Vagina (tissue), 2 donors: ENCODE measurements around the gene VTI1A. TPM values are rescaled to one million over a fixed set of nuclear protein-coding genes. Genes with fewer than 3 reads are reported as not detected.

ENCODE experiments used
- DNase-seq, 2 donors: peaks; one replicate each; pipeline ENCODE4 v3.0.0-alpha.2; 2017; ENCODE audit errors: extremely low spot score in 2 of 2
- H3K27ac ChIP-seq: fragments of 200-600 bp; sonication (generic); one replicate; pipeline ENCODE4 v1.5.1; 2019
- H3K27me3 ChIP-seq: fragments of 200-600 bp; sonication (generic); one replicate; pipeline ENCODE4 v1.5.1; 2019
- H3K36me3 ChIP-seq, 2 donors: fragments of 200-600 bp; sonication (generic); one replicate each; pipeline ENCODE4 v1.5.1; 2017 to 2019
- H3K4me1 ChIP-seq: fragments of 200-600 bp; sonication (generic); one replicate; pipeline ENCODE4 v1.5.1; 2019
- H3K4me3 ChIP-seq, 2 donors: fragments of 200-600 bp; sonication (generic); 1 replicate in 1 of 2; 2 replicates in 1 of 2; pipeline ENCODE4 v1.5.1; 2016 to 2019
- H3K9me3 ChIP-seq: fragments of 200-600 bp; sonication (generic); one replicate; pipeline ENCODE4 v1.5.1; 2019
- CTCF ChIP-seq, 3 experiments: fragments of 450-650 bp in 2 of 3; fragments of 200-600 bp in 1 of 3; sonication (generic) in 1 of 3; IDR thresholded peaks; one replicate each; pipeline ENCODE4 v1.5.1; 2017 to 2019; ENCODE audit warnings: antibody characterized with exemption in 3 of 3, mild to moderate bottlenecking in 2 of 3, moderate library complexity in 2 of 3
- POLR2A ChIP-seq, 2 donors: fragments of 450-650 bp; IDR thresholded peaks; one replicate each; pipeline ENCODE4 v1.6.1; 2017; ENCODE audit warnings: antibody characterized with exemption in 2 of 2, mild to moderate bottlenecking in 2 of 2, moderate library complexity in 2 of 2
- POLR2AphosphoS5 ChIP-seq, 2 donors: sonication (generic); formaldehyde crosslinking; IDR thresholded peaks; one replicate each; pipeline ENCODE4 v1.9.0; 2017; ENCODE audit warnings: antibody characterized with exemption in 2 of 2, mild to moderate bottlenecking in 2 of 2, low read depth in 1 of 2; ENCODE audit not compliant: insufficient read depth in 1 of 2
- intact Hi-C: fragments of 100-400 bp; cut with DNase I; formaldehyde crosslinking; loops from one replicate; pipeline ENCODE4 v1.15.1; 2023
- total RNA-seq: library from RNA; depleted of rRNA; stranded (reverse); fragments of >200 nt; gene quantifications from one replicate; pipeline ENCODE4 v1.2.3, GENCODE V29; 2016

The VTI1A gene
- total RNA-seq, 1 donor from 2014 or later: 49.1 TPM

DNA sequence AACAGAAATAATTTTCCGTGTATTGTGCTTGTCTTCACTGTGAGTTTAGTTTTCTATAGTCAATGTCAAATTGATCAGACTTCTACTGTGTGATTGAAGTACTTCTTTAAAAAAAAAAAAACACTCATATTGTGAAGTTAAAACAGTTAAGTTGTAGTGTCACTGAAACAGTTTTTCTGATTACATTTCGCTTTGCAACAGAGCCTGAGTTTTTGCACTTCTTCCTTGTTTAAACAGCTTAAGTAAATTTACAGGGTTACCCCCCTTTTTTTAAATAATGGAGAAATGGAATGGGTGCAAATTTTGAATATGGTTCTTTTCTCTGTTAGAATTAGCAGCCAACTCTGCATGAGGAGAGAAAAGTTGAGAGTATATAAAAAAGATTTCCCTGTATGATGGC lies 117.3 kb downstream of the VTI1A start:
- no peak overlapping the region for H3K4me3 ChIP-seq
- intact Hi-C loops: no loop called here
- no peak for TF ChIP-seq CTCF (IDR thresholded peaks at IDR 0.05)
- TF ChIP-seq POLR2A (IDR thresholded peaks at IDR 0.05): no peak
- TF ChIP-seq POLR2AphosphoS5 (IDR thresholded peaks at IDR 0.05; ENCODE audit: insufficient read depth in 1 of 2, low read depth in 1 of 2): no peak
- no peaks in the 10 kb centered on the region for H3K9me3 ChIP-seq
- no peaks in the 10 kb centered on the region for H3K27me3 ChIP-seq
- H3K4me1 ChIP-seq: no peaks in the 10 kb centered on the region
- no peaks in the 10 kb centered on the region for H3K36me3 ChIP-seq
- H3K27ac ChIP-seq: no peak overlapping the region
- no peak for DNase-seq

DNA sequence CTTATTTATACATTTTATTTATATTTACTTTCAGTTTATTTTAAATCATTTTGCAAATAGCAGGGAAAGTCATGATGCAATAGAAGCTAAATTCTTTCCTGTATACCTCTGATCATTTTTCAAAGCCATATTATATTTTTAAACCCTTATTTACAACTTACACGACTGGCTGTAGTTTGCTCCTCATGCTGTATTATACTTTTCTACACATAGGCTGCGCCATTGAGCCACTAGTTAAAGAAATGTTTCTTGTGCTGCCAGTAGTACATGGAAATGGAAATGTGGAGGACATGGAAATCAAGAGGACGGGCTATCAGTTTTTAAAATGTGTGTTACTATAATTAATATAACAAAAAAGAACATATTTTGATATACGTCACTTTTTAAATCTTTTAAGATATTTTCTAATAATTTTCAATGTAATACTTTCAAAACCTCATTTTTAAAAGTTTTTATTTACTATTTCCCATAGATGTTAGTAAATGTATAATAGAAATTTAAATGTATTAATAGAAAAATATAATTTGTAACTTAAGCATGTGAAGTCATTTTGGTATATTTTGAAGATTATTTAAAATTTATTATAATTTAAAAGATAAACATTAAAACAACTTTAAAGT lies 118.5 kb downstream of the VTI1A start:
- Histone ChIP-seq H3K27me3 (no peaks in the 10 kb centered on the region), H3K27ac (no peak overlapping the region), H3K4me1 (no peaks in the 10 kb centered on the region), H3K4me3 (no peak overlapping the region), H3K36me3 (no peaks in the 10 kb centered on the region), H3K9me3 (no peaks in the 10 kb centered on the region)
- no peak for DNase-seq
- TF ChIP-seq CTCF (IDR thresholded peaks at IDR 0.05) (peak; percentile 21 to 51 (median 27)), POLR2A (IDR thresholded peaks at IDR 0.05) (no peak), POLR2AphosphoS5 (IDR thresholded peaks at IDR 0.05; ENCODE audit: insufficient read depth in 1 of 2, low read depth in 1 of 2) (no peak)
- intact Hi-C loops: no loop called here

DNA sequence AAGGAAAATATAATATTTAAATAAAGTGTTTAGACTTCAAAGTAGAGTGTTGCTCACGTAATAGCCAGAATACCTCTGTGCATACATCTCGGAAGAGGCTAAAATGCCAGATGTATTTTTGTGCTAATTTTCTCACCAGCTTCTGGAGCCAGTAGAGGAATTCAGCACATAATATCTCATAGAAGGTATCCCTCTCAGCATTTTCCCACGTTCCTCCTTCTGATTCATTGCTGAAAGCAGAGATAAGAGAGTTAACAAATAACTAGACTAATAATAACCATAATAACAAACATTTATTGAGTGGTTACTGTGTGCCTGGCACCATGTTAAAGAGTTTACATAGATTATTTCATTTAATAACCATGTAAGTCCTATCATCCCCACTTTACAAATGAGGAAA lies 123.6 kb downstream of the VTI1A start:
- Histone ChIP-seq H3K36me3 (no peaks in the 10 kb centered on the region), H3K27ac (no peak overlapping the region), H3K4me1 (no peaks in the 10 kb centered on the region), H3K4me3 (no peak overlapping the region), H3K9me3 (no peaks in the 10 kb centered on the region), H3K27me3 (no peaks in the 10 kb centered on the region)
- DNase-seq: no peak
- intact Hi-C loops: no loop called here
- no peak for TF ChIP-seq POLR2AphosphoS5 (IDR thresholded peaks at IDR 0.05; ENCODE audit: insufficient read depth in 1 of 2, low read depth in 1 of 2)
- TF ChIP-seq POLR2A (IDR thresholded peaks at IDR 0.05): no peak

DNA sequence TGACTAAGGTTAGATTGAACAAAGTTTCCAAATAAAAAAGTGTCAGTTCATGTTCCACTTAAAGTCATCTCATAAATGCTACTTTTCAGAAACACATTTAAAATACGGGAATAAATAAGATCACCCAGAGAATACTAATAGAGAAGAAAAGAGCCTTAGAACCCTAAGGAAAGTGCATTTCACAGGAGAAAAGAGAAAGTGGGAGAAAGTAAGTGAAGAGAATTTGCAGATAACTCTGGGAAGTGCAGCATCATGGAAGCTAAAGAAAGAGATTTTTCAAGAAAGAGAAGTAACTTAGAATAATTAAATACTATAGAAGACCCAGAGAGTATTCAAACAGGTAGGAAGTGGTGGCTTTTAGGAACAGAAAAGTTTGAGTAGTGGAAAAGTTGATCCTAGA lies 132.6 kb downstream of the VTI1A start:
- Histone ChIP-seq H3K27me3 (no peaks in the 10 kb centered on the region), H3K4me1 (no peaks in the 10 kb centered on the region), H3K9me3 (no peaks in the 10 kb centered on the region), H3K4me3 (no peak overlapping the region), H3K27ac (no peak overlapping the region), H3K36me3 (no peaks in the 10 kb centered on the region)
- no peak for DNase-seq
- intact Hi-C loops: no loop called here
- TF ChIP-seq POLR2A (IDR thresholded peaks at IDR 0.05): no peak
- no peak for TF ChIP-seq POLR2AphosphoS5 (IDR thresholded peaks at IDR 0.05; ENCODE audit: insufficient read depth in 1 of 2, low read depth in 1 of 2)
- no peak for TF ChIP-seq CTCF (IDR thresholded peaks at IDR 0.05)

DNA sequence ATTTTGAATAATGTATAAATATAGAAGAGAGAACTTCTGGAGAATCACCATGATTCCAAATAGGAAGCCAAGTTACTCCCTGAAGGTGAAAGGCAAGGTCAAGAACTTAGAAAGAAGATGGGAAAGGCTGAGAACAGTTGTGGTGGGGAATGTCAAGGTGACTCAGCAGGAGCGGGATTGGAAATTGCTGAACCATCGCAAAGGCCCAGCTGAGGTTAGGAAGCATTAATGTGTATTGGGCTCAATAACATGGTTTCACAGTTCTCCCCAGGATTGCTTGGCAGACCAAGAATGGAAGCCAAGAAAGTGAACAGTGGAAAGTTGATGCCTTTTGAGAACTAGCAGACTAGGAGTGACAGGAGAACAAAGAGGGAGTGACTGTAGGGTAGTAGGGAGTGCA lies 133.3 kb downstream of the VTI1A start:
- Histone ChIP-seq H3K27ac (no peak overlapping the region), H3K9me3 (no peaks in the 10 kb centered on the region), H3K27me3 (no peaks in the 10 kb centered on the region), H3K4me3 (no peak overlapping the region), H3K4me1 (peaks cover 2% of the 10 kb centered on the region), H3K36me3 (no peaks in the 10 kb centered on the region)
- intact Hi-C loops: no loop called here
- no peak for DNase-seq
- TF ChIP-seq POLR2AphosphoS5 (IDR thresholded peaks at IDR 0.05; ENCODE audit: insufficient read depth in 1 of 2, low read depth in 1 of 2) (no peak), CTCF (IDR thresholded peaks at IDR 0.05) (no peak), POLR2A (IDR thresholded peaks at IDR 0.05) (no peak)
